Duodenal mucosa (tissue), 2 donors: ENCODE data around the gene AP1M1.
"Not testable (repeated sequence)": the region's sequence is repeated elsewhere in the genome, so short reads cannot be mapped to it uniquely, and the experiment has no call there.

Experiments
- H3K27ac ChIP-seq: one replicate; pipeline ENCODE4 v1.7.0; 2013; ENCODE audit warnings: low read depth, low read length
- H3K27me3 ChIP-seq, 2 donors: one replicate each; pipeline ENCODE4 v1.7.0; 2013; ENCODE audit warnings: low read length in 2 of 2, control low read depth in 1 of 2; ENCODE audit not compliant: insufficient read depth in 2 of 2, control insufficient read depth in 1 of 2
- H3K36me3 ChIP-seq, 2 donors: one replicate each; pipeline ENCODE4 v1.7.0; 2013; ENCODE audit warnings: low read length in 2 of 2, control low read depth in 1 of 2; ENCODE audit not compliant: insufficient read depth in 2 of 2, control insufficient read depth in 1 of 2
- H3K4me1 ChIP-seq, 2 donors: one replicate each; pipeline ENCODE4 v1.7.0; 2013; ENCODE audit warnings: low read length in 2 of 2, control low read depth in 1 of 2; ENCODE audit not compliant: insufficient read depth in 2 of 2, control insufficient read depth in 1 of 2
- H3K4me3 ChIP-seq, 2 donors: one replicate each; pipeline ENCODE4 v1.7.0; 2013; ENCODE audit warnings: low read length in 2 of 2, low read depth in 1 of 2
- H3K9ac ChIP-seq, 2 donors: one replicate each; pipeline ENCODE4 v1.7.0; 2013; ENCODE audit warnings: low read length in 2 of 2, low read depth in 1 of 2
- H3K9me3 ChIP-seq, 2 donors: one replicate each; pipeline ENCODE4 v1.7.0; 2013; ENCODE audit warnings: low read length in 2 of 2, control low read depth in 1 of 2; ENCODE audit not compliant: control insufficient read depth in 1 of 2

AP1M1 gene

GRCh38 chr19:16160943-16161560 is 36.7 kb upstream of the AP1M1 start:
- peaks cover 6 to 7% of the 10 kb centered on the region in 2 donors for H3K36me3 ChIP-seq
- no peak overlapping the region for H3K9ac ChIP-seq
- H3K27ac ChIP-seq, result no peak overlapping the region
- no peaks in the 10 kb centered on the region for H3K9me3 ChIP-seq
- peaks cover 9 to 12% of the 10 kb centered on the region in 2 donors for H3K4me1 ChIP-seq
- H3K27me3 ChIP-seq, result no peaks in the 10 kb centered on the region
- H3K4me3 ChIP-seq, result no peak overlapping the region

- H3K27me3 ChIP-seq, result no peaks in the 10 kb centered on the region
- H3K27ac ChIP-seq, result no peak overlapping the region
Measured at GRCh38 chr19:16161840-16162239, 35.9 kb upstream of the AP1M1 start.

GRCh38 chr19:16164222-16164890 is 33.4 kb upstream of the AP1M1 start:
- H3K9ac ChIP-seq, result no peak overlapping the region
- no peaks in the 10 kb centered on the region for H3K27me3 ChIP-seq
- peaks cover 9 to 12% of the 10 kb centered on the region in 2 donors for H3K4me1 ChIP-seq
- no peaks in the 10 kb centered on the region for H3K36me3 ChIP-seq
- peaks cover 0 to 2% of the 10 kb centered on the region in 2 donors for H3K9me3 ChIP-seq
- H3K27ac ChIP-seq, result no peak overlapping the region
- H3K4me3 ChIP-seq, result no peak overlapping the region

More at GRCh38 chr19:16161840-16162239, 35.9 kb upstream of the AP1M1 start:
- peaks cover 6 to 7% of the 10 kb centered on the region in 2 donors for H3K36me3 ChIP-seq
- no peaks in the 10 kb centered on the region for H3K9me3 ChIP-seq
- peaks cover 9 to 12% of the 10 kb centered on the region in 2 donors for H3K4me1 ChIP-seq
- H3K4me3 ChIP-seq, result no peak overlapping the region
- no peak overlapping the region for H3K9ac ChIP-seq

GRCh38 chr19:16166417-16166816 is 31.3 kb upstream of the AP1M1 start:
- H3K4me1 ChIP-seq, result peaks cover 5 to 8% of the 10 kb centered on the region in 2 donors
- H3K27ac ChIP-seq, result no peak overlapping the region
- peaks cover 0 to 2% of the 10 kb centered on the region in 2 donors for H3K9me3 ChIP-seq
- H3K9ac ChIP-seq, result no peak overlapping the region
- H3K36me3 ChIP-seq, result no peaks in the 10 kb centered on the region
- H3K4me3 ChIP-seq, result no peak overlapping the region
- no peaks in the 10 kb centered on the region for H3K27me3 ChIP-seq

GRCh38 chr19:16167055-16167454 is 30.7 kb upstream of the AP1M1 start:
- H3K27me3 ChIP-seq, result no peaks in the 10 kb centered on the region
- H3K36me3 ChIP-seq, result no peaks in the 10 kb centered on the region
- H3K9me3 ChIP-seq, result peaks cover 0 to 2% of the 10 kb centered on the region in 2 donors
- no peak overlapping the region for H3K9ac ChIP-seq
- H3K4me1 ChIP-seq, result peaks cover 5 to 8% of the 10 kb centered on the region in 2 donors
- no peak overlapping the region for H3K4me3 ChIP-seq
- no peak overlapping the region for H3K27ac ChIP-seq

DNA sequence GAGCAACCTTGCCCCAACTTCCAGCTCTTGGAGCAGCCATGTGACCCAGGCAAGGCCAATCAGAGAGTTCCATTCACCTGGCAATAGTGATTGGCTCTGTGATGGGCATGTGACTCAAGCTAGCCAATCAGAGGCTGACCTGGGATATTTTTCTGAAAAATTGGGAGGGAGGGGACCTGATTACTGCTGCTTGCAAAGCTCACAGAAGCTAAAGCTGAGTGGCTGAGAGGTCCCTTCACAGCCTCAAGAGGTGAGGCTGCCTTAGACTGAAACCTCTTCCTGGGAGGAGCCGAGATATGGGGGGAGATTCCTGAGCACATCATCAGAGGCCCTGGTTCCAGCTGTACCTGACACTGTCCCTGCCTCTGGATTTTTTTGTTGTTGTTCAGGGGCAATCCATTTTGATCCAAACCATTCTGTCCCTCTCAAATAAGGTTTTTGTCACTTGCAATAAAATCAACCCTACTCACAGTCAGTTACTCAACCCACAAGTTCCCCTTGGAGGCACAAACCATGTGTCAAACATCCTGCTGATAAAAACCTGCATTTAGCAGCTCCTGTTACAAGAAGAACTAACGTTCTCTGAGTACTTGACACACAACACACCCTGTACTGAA is 29.1 kb upstream of the AP1M1 start:
- H3K9me3 ChIP-seq, result peaks cover 0 to 2% of the 10 kb centered on the region in 2 donors
- no peaks in the 10 kb centered on the region for H3K27me3 ChIP-seq
- no peak overlapping the region for H3K9ac ChIP-seq
- H3K27ac ChIP-seq, result no peak overlapping the region
- H3K4me3 ChIP-seq, result no peak overlapping the region
- peaks cover 5 to 8% of the 10 kb centered on the region in 2 donors for H3K4me1 ChIP-seq
- no peaks in the 10 kb centered on the region for H3K36me3 ChIP-seq

GRCh38 chr19:16170134-16170533 is 27.6 kb upstream of the AP1M1 start:
- H3K27me3 ChIP-seq, result no peaks in the 10 kb centered on the region
- peaks cover 0 to 2% of the 10 kb centered on the region in 2 donors for H3K9me3 ChIP-seq
- no peaks in the 10 kb centered on the region for H3K36me3 ChIP-seq
- no peak overlapping the region for H3K9ac ChIP-seq
- no peak overlapping the region for H3K4me3 ChIP-seq
- H3K27ac ChIP-seq, result no peak overlapping the region
- no peaks in the 10 kb centered on the region for H3K4me1 ChIP-seq

- Histone ChIP-seq H3K4me1 (no peaks in the 10 kb centered on the region), H3K9ac (no peak overlapping the region), H3K27ac (no peak overlapping the region), H3K36me3 (no peaks in the 10 kb centered on the region), H3K9me3 (no peaks in the 10 kb centered on the region), H3K27me3 (no peaks in the 10 kb centered on the region), H3K4me3 (no peak overlapping the region)
Measured at GRCh38 chr19:16175954-16176353, 21.8 kb upstream of the AP1M1 start.

- not testable (repeated sequence) for H3K4me1 ChIP-seq, H3K36me3 ChIP-seq, H3K27ac ChIP-seq, H3K27me3 ChIP-seq, H3K4me3 ChIP-seq, H3K9me3 ChIP-seq, H3K9ac ChIP-seq
Measured at GRCh38 chr19:16178866-16179265, 18.8 kb upstream of the AP1M1 start.

DNA sequence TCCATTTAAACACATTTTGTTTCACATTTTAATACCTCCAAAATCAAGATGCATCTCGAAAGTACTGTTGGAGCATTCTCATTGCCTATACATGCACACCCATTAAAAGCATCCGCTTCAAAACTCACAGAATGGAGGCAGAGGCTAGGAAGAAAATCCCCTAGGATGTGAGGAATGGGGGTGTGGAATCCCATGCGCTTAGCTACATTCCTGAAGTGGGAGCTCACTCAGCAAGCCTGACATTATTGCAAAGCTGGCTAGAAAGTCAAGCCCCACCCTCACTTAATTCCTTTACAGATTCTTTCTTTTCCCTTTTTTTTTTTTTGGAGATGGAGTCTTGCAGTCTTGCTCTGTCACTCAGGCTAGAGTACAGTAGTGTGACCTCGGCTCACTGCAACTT is 17.1 kb upstream of the AP1M1 start:
- Histone ChIP-seq H3K27me3 (no peaks in the 10 kb centered on the region), H3K36me3 (no peaks in the 10 kb centered on the region), H3K4me3 (no peak overlapping the region), H3K27ac (no peak overlapping the region), H3K9me3 (no peaks in the 10 kb centered on the region), H3K4me1 (peaks cover 0 to 9% of the 10 kb centered on the region in 2 donors), H3K9ac (no peak overlapping the region)
